ENCODE data around the gene ANKRD13D.
"Not testable (repeated sequence)": the region's sequence is repeated elsewhere in the genome, so short reads cannot be mapped to it uniquely, and the experiment has no call there.

- not testable (repeated sequence) for TF ChIP-seq CTCF (IDR thresholded peaks at IDR 0.05; ENCODE audit: poor library complexity, severe bottlenecking); REST (IDR thresholded peaks at IDR 0.05; ENCODE audit: borderline replicate concordance); EZH2 (IDR thresholded peaks at IDR 0.05; ENCODE audit: borderline replicate concordance, insufficient read depth, low read length, poor library complexity, severe bottlenecking); RAD21 (conservative IDR thresholded peaks at IDR 0.05); POLR2AphosphoS5 (IDR thresholded peaks at IDR 0.05); MXI1 (conservative IDR thresholded peaks at IDR 0.05; ENCODE audit: poor library complexity, severe bottlenecking)
Observed at GRCh38 chr11:67318876-67319275, 29.8 kb downstream of the ANKRD13D start.

All from neural cell (in vitro differentiated cells).